Measurements from ENCODE around the gene ZFP1. TPM values are rescaled to one million over a fixed set of nuclear protein-coding genes. Genes with fewer than 3 reads are reported as not detected.

The ZFP1 gene
- total and polyA plus RNA-seq, 2 donors (not counting 1 experiment from before 2014, with no cell fraction given): 9.8 to 14.4 TPM

- peak in 1 of 2 donors; percentile 52 for DNase-seq (ENCODE audit: low read depth in 2 of 2)
- Histone ChIP-seq H3K9me3 (ENCODE audit: control insufficient read depth, insufficient read depth, low read depth, low read length) (no peaks in the 10 kb centered on the region), H3K36me3 (ENCODE audit: control insufficient read depth, insufficient read depth, low read length) (no peaks in the 10 kb centered on the region), H3K27me3 (ENCODE audit: control insufficient read depth, insufficient read depth, low read length) (peaks cover 14% of the 10 kb centered on the region), H3K4me1 (ENCODE audit: control insufficient read depth, extremely low read depth, insufficient read depth, low read length) (peaks cover 4% of the 10 kb centered on the region), H2AFZ (ENCODE audit: low read length) (peak overlapping the region; percentile 42), H3K79me2 (ENCODE audit: control insufficient read depth, insufficient read depth, low read length) (no peaks in the 10 kb centered on the region), H4K20me1 (ENCODE audit: control insufficient read depth, extremely low read depth, insufficient read depth, low read length) (no peaks in the 10 kb centered on the region), H3K27ac (ENCODE audit: insufficient read depth, low read length) (no peak overlapping the region), H3K4me3 (replicated peaks in 1 of 4; ENCODE audit: control extremely low read depth in 1 of 4, insufficient read depth in 1 of 4, low read depth in 3 of 4, low read length in 4 of 4) (peak overlapping the region in 3 of 4 experiments; percentile 14 to 32 (median 29)), H3K9ac (ENCODE audit: insufficient read depth, low read length) (no peak overlapping the region), H3K4me2 (ENCODE audit: extremely low read depth, insufficient read depth, low read length) (peak overlapping the region; percentile 81)
- TF ChIP-seq EZH2 (IDR thresholded peaks at IDR 0.05; ENCODE audit: low read length, missing control alignments): no peak
- TF ChIP-seq, protein P1, sequence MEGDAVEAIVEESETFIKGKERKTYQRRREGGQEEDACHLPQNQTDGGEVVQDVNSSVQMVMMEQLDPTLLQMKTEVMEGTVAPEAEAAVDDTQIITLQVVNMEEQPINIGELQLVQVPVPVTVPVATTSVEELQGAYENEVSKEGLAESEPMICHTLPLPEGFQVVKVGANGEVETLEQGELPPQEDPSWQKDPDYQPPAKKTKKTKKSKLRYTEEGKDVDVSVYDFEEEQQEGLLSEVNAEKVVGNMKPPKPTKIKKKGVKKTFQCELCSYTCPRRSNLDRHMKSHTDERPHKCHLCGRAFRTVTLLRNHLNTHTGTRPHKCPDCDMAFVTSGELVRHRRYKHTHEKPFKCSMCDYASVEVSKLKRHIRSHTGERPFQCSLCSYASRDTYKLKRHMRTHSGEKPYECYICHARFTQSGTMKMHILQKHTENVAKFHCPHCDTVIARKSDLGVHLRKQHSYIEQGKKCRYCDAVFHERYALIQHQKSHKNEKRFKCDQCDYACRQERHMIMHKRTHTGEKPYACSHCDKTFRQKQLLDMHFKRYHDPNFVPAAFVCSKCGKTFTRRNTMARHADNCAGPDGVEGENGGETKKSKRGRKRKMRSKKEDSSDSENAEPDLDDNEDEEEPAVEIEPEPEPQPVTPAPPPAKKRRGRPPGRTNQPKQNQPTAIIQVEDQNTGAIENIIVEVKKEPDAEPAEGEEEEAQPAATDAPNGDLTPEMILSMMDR (conservative IDR thresholded peaks at IDR 0.05 in 1 of 2, IDR thresholded peaks at IDR 0.05 in 1 of 2; ENCODE audit: low read depth in 1 of 2, low read length in 2 of 2): no peak
These were observed 49.8 kb downstream of the ZFP1 start for GRCh38 chr16:75198135-75198600.

DNA sequence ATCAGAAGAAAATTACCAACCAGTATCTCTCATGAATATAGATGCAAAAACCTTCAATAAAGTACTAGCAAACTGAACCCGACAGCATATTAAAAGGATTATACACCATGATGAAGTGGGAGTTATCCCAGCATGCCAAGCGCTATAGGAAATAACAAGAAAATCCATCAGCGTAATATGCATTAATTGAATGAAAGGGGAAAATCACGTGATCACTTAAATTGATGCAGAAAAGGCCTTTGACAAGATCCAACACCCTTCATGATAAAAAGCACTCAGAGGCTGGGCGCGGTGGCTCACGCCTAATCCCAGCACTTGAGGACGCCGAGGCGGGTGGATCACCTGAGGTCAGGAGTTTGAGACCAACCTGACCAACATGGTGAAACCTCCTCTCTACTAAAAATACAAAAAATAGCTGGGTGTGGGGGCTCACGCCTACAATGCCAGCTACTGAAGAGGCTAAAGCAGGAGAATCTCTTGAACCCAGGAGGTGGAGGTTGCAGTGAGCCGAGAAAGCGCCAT lies 53.8 kb downstream of the ZFP1 start:
- no peak overlapping the region for H3K4me3 ChIP-seq (replicated peaks in 1 of 4; ENCODE audit: control extremely low read depth in 1 of 4, insufficient read depth in 1 of 4, low read depth in 3 of 4, low read length in 4 of 4)
- no peaks in the 10 kb centered on the region for H3K36me3 ChIP-seq (ENCODE audit: control insufficient read depth, insufficient read depth, low read length)
- peaks cover 4% of the 10 kb centered on the region for H3K4me1 ChIP-seq (ENCODE audit: control insufficient read depth, extremely low read depth, insufficient read depth, low read length)
- no peak for TF ChIP-seq EZH2 (IDR thresholded peaks at IDR 0.05; ENCODE audit: low read length, missing control alignments)
- TF ChIP-seq, protein P1 (conservative IDR thresholded peaks at IDR 0.05 in 1 of 2, IDR thresholded peaks at IDR 0.05 in 1 of 2; ENCODE audit: low read depth in 1 of 2, low read length in 2 of 2): no peak
- no peak for DNase-seq (ENCODE audit: low read depth in 2 of 2)
- no peaks in the 10 kb centered on the region for H4K20me1 ChIP-seq (ENCODE audit: control insufficient read depth, extremely low read depth, insufficient read depth, low read length)
- peaks cover 6% of the 10 kb centered on the region for H3K27me3 ChIP-seq (ENCODE audit: control insufficient read depth, insufficient read depth, low read length)
- no peaks in the 10 kb centered on the region for H3K79me2 ChIP-seq (ENCODE audit: control insufficient read depth, insufficient read depth, low read length)
- H3K9me3 ChIP-seq (ENCODE audit: control insufficient read depth, insufficient read depth, low read depth, low read length): no peaks in the 10 kb centered on the region
- H3K9ac ChIP-seq (ENCODE audit: insufficient read depth, low read length): no peak overlapping the region
- H2AFZ ChIP-seq (ENCODE audit: low read length): no peak overlapping the region
- H3K4me2 ChIP-seq (ENCODE audit: extremely low read depth, insufficient read depth, low read length): no peak overlapping the region
- H3K27ac ChIP-seq (ENCODE audit: insufficient read depth, low read length): no peak overlapping the region

GRCh38 chr16:75203096-75203495 lies 54.8 kb downstream of the ZFP1 start:
- Histone ChIP-seq H3K4me1 (ENCODE audit: control insufficient read depth, extremely low read depth, insufficient read depth, low read length) (no peaks in the 10 kb centered on the region), H3K9me3 (ENCODE audit: control insufficient read depth, insufficient read depth, low read depth, low read length) (no peaks in the 10 kb centered on the region), H3K79me2 (ENCODE audit: control insufficient read depth, insufficient read depth, low read length) (no peaks in the 10 kb centered on the region)

More at GRCh38 chr16:75203096-75203495, 54.8 kb downstream of the ZFP1 start:
- H3K9ac ChIP-seq (ENCODE audit: insufficient read depth, low read length): no peak overlapping the region
- H3K36me3 ChIP-seq (ENCODE audit: control insufficient read depth, insufficient read depth, low read length): no peaks in the 10 kb centered on the region
- no peak for DNase-seq (ENCODE audit: low read depth in 2 of 2)
- no peaks in the 10 kb centered on the region for H4K20me1 ChIP-seq (ENCODE audit: control insufficient read depth, extremely low read depth, insufficient read depth, low read length)
- no peak overlapping the region for H3K27ac ChIP-seq (ENCODE audit: insufficient read depth, low read length)
- no peak overlapping the region for H3K4me3 ChIP-seq (replicated peaks in 1 of 4; ENCODE audit: control extremely low read depth in 1 of 4, insufficient read depth in 1 of 4, low read depth in 3 of 4, low read length in 4 of 4)
- H3K4me2 ChIP-seq (ENCODE audit: extremely low read depth, insufficient read depth, low read length): no peak overlapping the region
- H3K27me3 ChIP-seq (ENCODE audit: control insufficient read depth, insufficient read depth, low read length): no peaks in the 10 kb centered on the region
- TF ChIP-seq, protein P1 (conservative IDR thresholded peaks at IDR 0.05 in 1 of 2, IDR thresholded peaks at IDR 0.05 in 1 of 2; ENCODE audit: low read depth in 1 of 2, low read length in 2 of 2): no peak
- no peak for TF ChIP-seq EZH2 (IDR thresholded peaks at IDR 0.05; ENCODE audit: low read length, missing control alignments)
- no peak overlapping the region for H2AFZ ChIP-seq (ENCODE audit: low read length)

All from fibroblast of lung (primary cell).